Skeletal muscle tissue (tissue), 4 donors: Measurements from ENCODE around the gene GTF2IRD1. TPM values are rescaled to one million over a fixed set of nuclear protein-coding genes. Genes with fewer than 3 reads are reported as not detected.

Experiments used
- H3K27ac ChIP-seq: one replicate; pipeline ENCODE4 v1.7.0; 2013; ENCODE audit warnings: mild to moderate bottlenecking, low read depth, low read length, inconsistent platforms
- H3K27me3 ChIP-seq, 3 donors: one replicate each; pipeline ENCODE4 v1.7.0; 2013; ENCODE audit warnings: low read length in 3 of 3; ENCODE audit not compliant: control insufficient read depth in 3 of 3, insufficient read depth in 3 of 3
- H3K36me3 ChIP-seq, 3 donors: one replicate each; pipeline ENCODE4 v1.7.0; 2013; ENCODE audit warnings: low read length in 3 of 3; ENCODE audit not compliant: control insufficient read depth in 3 of 3, insufficient read depth in 3 of 3
- H3K4me1 ChIP-seq, 3 donors: one replicate each; pipeline ENCODE4 v1.7.0; 2013; ENCODE audit warnings: low read length in 3 of 3, mild to moderate bottlenecking in 3 of 3; ENCODE audit not compliant: control insufficient read depth in 3 of 3, insufficient read depth in 3 of 3
- H3K4me3 ChIP-seq, 3 donors: one replicate each; pipeline ENCODE4 v1.7.0; 2013; ENCODE audit warnings: low read length in 3 of 3
- H3K9ac ChIP-seq, 3 donors: one replicate each; pipeline ENCODE4 v1.7.0; 2013; ENCODE audit warnings: low read length in 3 of 3, mild to moderate bottlenecking in 3 of 3, moderate library complexity in 2 of 3, low read depth in 1 of 3
- H3K9me3 ChIP-seq, 3 donors: one replicate each; pipeline ENCODE4 v1.7.0; 2013; ENCODE audit warnings: low read length in 3 of 3; ENCODE audit not compliant: control insufficient read depth in 3 of 3
- total RNA-seq: library from RNA; depleted of rRNA; stranded (reverse); fragments of >200 nt; gene quantifications from one replicate; pipeline ENCODE4 v1.2.3, GENCODE V29; 2014
- donor health status: Osteomylitis.

Gene GTF2IRD1
- total RNA-seq, 1 donor from 2014 or later, result 16.2 TPM

DNA sequence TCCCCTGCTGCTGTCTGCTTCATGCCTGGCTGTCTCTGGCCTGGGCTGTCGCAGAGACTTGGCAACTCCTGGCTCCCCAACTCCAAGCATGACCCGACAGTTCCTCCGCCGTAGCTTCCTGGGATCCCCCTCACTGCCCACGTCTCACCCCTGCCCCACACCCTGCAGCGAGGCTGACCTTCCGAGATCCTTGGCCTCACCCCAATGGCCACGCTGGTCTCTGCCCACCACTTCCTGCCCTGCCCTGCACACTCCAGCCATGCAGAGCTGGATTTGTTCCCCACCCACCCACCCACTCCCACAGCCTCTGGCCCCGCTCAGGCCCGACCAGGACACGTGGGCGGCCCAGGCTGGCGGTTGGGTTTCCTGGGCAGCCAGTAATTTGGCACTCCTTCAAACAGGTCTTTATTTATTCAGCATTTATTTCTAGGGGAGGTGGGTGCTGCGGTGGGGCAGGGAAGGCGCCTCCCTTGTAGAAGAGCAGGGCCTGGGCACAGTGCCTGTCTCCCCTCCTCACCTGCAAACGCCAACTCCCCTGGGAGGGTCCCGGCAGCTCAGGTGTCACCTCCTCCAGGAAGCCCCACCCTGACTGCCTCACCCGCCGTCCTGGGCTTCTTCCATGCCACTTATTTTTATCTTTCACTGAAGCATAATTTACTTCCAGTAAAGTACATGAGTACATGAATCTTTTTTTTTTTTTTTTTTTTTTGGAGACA is 25.5 kb downstream of the GTF2IRD1 start:
- Histone ChIP-seq H3K9me3 (no peaks in the 10 kb centered on the region), H3K36me3 (no peaks in the 10 kb centered on the region), H3K4me3 (peak overlapping the region in 1 of 3 donors; percentile 41), H3K27me3 (no peaks in the 10 kb centered on the region), H3K4me1 (peaks cover 74 to 91% (median 84%) of the 10 kb centered on the region in 3 donors), H3K9ac (peak overlapping the region; percentile 70 to 95 (median 89)), H3K27ac (peak overlapping the region; percentile 99)

- H3K27me3 ChIP-seq, result no peaks in the 10 kb centered on the region
- H3K4me1 ChIP-seq, result peaks cover 74 to 90% (median 81%) of the 10 kb centered on the region in 3 donors
- H3K9me3 ChIP-seq, result no peaks in the 10 kb centered on the region
- peak overlapping the region; percentile 99 for H3K27ac ChIP-seq
- H3K9ac ChIP-seq, result peak overlapping the region; percentile 69 to 95 (median 89)
- H3K4me3 ChIP-seq, result peak overlapping the region; percentile 68 to 72 (median 69)
- no peaks in the 10 kb centered on the region for H3K36me3 ChIP-seq
Observed at GRCh38 chr7:74479961-74480829, 26.5 kb downstream of the GTF2IRD1 start.

- Histone ChIP-seq H3K4me1 (peaks cover 74 to 84% (median 76%) of the 10 kb centered on the region in 3 donors), H3K4me3 (peak overlapping the region; percentile 68 to 72 (median 69))
Observed at GRCh38 chr7:74480861-74481417, 27.2 kb downstream of the GTF2IRD1 start.

GRCh38 chr7:74481458-74482196 is 27.9 kb downstream of the GTF2IRD1 start:
- Histone ChIP-seq H3K36me3 (no peaks in the 10 kb centered on the region), H3K27me3 (no peaks in the 10 kb centered on the region), H3K9ac (peak overlapping the region in 2 of 3 donors; percentile 89 to 95), H3K4me1 (peaks cover 69 to 84% (median 75%) of the 10 kb centered on the region in 3 donors), H3K27ac (peak overlapping the region; percentile 99), H3K4me3 (peak overlapping the region; percentile 68 to 72 (median 69)), H3K9me3 (no peaks in the 10 kb centered on the region)

More at GRCh38 chr7:74480861-74481417, 27.2 kb downstream of the GTF2IRD1 start:
- Histone ChIP-seq H3K27me3 (no peaks in the 10 kb centered on the region), H3K9ac (peak overlapping the region; percentile 69 to 95 (median 89)), H3K36me3 (no peaks in the 10 kb centered on the region), H3K9me3 (no peaks in the 10 kb centered on the region), H3K27ac (peak overlapping the region; percentile 99)

GRCh38 chr7:74482197-74482467 is 28.4 kb downstream of the GTF2IRD1 start:
- Histone ChIP-seq H3K27me3 (no peaks in the 10 kb centered on the region), H3K9me3 (no peaks in the 10 kb centered on the region), H3K9ac (peak overlapping the region; percentile 43 to 95 (median 89)), H3K4me3 (no peak overlapping the region), H3K27ac (peak overlapping the region; percentile 99), H3K4me1 (peaks cover 65 to 79% (median 72%) of the 10 kb centered on the region in 3 donors), H3K36me3 (no peaks in the 10 kb centered on the region)

- no peaks in the 10 kb centered on the region for H3K27me3 ChIP-seq
- H3K4me3 ChIP-seq, result no peak overlapping the region
- H3K9me3 ChIP-seq, result no peaks in the 10 kb centered on the region
- H3K27ac ChIP-seq, result peak overlapping the region; percentile 99
- peaks cover 61 to 72% (median 67%) of the 10 kb centered on the region in 3 donors for H3K4me1 ChIP-seq
- no peaks in the 10 kb centered on the region for H3K36me3 ChIP-seq
- peak overlapping the region; percentile 43 to 95 (median 45) for H3K9ac ChIP-seq
Observed at GRCh38 chr7:74482629-74483401, 29.1 kb downstream of the GTF2IRD1 start.

DNA sequence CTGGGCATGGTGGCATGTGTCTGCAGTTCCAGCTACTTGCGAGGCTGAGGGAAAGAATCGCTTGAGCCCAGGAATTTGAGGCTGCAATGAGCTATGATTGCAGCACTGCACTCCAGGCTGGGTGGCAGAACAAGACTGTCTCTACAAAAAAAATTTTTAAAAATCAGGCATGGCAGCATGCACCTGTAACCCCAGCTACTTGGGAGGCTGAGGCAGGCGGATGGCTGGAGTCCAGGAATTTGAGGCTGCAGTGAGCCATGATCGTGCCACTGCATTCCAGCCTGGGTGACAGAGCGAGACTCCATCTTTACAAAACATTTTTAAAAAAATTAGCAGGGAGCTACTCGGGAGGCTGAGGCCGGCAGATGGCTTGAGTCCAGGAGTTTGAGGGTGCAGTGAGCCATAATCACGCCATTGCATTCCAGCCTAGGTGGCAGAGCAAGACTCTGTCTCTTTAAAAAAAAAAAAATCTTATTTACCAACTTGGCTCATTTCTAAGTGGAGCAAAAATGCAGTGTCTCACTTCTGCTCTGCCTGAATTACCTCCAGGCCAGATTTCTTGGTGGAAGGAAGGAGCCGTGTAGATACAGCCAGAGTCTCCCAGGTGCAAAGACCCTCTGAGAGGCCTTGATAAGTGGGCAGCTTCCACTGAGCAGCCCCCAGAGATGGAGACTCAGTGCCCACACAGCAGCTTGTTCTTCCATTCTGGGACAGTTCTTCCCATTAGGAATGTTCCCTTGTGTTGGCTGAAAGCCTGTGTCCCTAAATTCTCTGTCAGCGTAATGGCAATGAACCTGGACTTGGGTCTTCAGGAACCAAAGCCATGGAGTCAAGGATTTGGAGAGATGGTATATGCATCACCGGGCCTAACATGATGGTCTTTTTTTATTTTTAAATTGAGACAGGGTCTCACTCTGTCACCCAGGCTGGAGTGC is 30.0 kb downstream of the GTF2IRD1 start:
- Histone ChIP-seq H3K9ac (peak overlapping the region; percentile 45 to 95 (median 47)), H3K27me3 (no peaks in the 10 kb centered on the region), H3K27ac (peak overlapping the region; percentile 99), H3K9me3 (no peaks in the 10 kb centered on the region), H3K4me3 (no peak overlapping the region), H3K4me1 (peaks cover 53 to 64% (median 59%) of the 10 kb centered on the region in 3 donors), H3K36me3 (no peaks in the 10 kb centered on the region)

GRCh38 chr7:74485611-74486010 is 31.9 kb downstream of the GTF2IRD1 start:
- H3K4me3 ChIP-seq, result no peak overlapping the region
- H3K27ac ChIP-seq, result no peak overlapping the region
- no peaks in the 10 kb centered on the region for H3K36me3 ChIP-seq
- no peaks in the 10 kb centered on the region for H3K27me3 ChIP-seq
- H3K9me3 ChIP-seq, result no peaks in the 10 kb centered on the region
- H3K9ac ChIP-seq, result no peak overlapping the region
- peaks cover 34 to 45% (median 42%) of the 10 kb centered on the region in 3 donors for H3K4me1 ChIP-seq
